ENCODE measurements around the gene SLCO3A1.

The SLCO3A1 gene

GRCh38 chr15:92159481-92159880, 306.0 kb downstream of the SLCO3A1 start:
- TF ChIP-seq ZNF16 (tag by site-specific recombination; IDR thresholded peaks at IDR 0.05; ENCODE audit: low read depth), result no peak
- no peak for TF ChIP-seq ZNF776 (tag by site-specific recombination; IDR thresholded peaks at IDR 0.05; ENCODE audit: borderline replicate concordance)
- no peak for TF ChIP-seq PRDM1 (tag by site-specific recombination; IDR thresholded peaks at IDR 0.05)
- TF ChIP-seq ZNF146 (tag by site-specific recombination; IDR thresholded peaks at IDR 0.05), result no peak
- no peak for TF ChIP-seq ZNF223 (tag by site-specific recombination; IDR thresholded peaks at IDR 0.05)
- TF ChIP-seq ZBTB44 (tag by site-specific recombination; IDR thresholded peaks at IDR 0.05), result no peak
- TF ChIP-seq ZNF157 (tag by site-specific recombination; IDR thresholded peaks at IDR 0.05), result no peak
- no peak for TF ChIP-seq ZNF530 (tag by site-specific recombination; IDR thresholded peaks at IDR 0.05; ENCODE audit: low read depth)
- no peak for TF ChIP-seq MZF1 (tag by site-specific recombination; IDR thresholded peaks at IDR 0.05; ENCODE audit: borderline replicate concordance)
- no peak for TF ChIP-seq GLI4 (tag by site-specific recombination; IDR thresholded peaks at IDR 0.05)
- TF ChIP-seq ZNF621 (tag by site-specific recombination; IDR thresholded peaks at IDR 0.05), result no peak
- TF ChIP-seq GLI2 (tag by site-specific recombination; IDR thresholded peaks at IDR 0.05; ENCODE audit: borderline replicate concordance, low read depth), result no peak
- no peak for TF ChIP-seq BCL6B (tag by site-specific recombination; IDR thresholded peaks at IDR 0.05)
- no peak for TF ChIP-seq PRDM10 (tag by site-specific recombination; IDR thresholded peaks at IDR 0.05)
- TF ChIP-seq ZNF560 (tag by site-specific recombination; IDR thresholded peaks at IDR 0.05; ENCODE audit: borderline replicate concordance), result no peak
- no peak for TF ChIP-seq ZSCAN4 (tag by site-specific recombination; IDR thresholded peaks at IDR 0.05)
- TF ChIP-seq ZBTB21 (tag by site-specific recombination; IDR thresholded peaks at IDR 0.05), result no peak
- no peak for TF ChIP-seq ZNF302 (tag by site-specific recombination; IDR thresholded peaks at IDR 0.05; ENCODE audit: low read depth)
- TF ChIP-seq ZNF174 (tag by site-specific recombination; IDR thresholded peaks at IDR 0.05), result no peak
- no peak for TF ChIP-seq ZNF670 (tag by site-specific recombination; IDR thresholded peaks at IDR 0.05; ENCODE audit: low read depth)
- CTCF ChIA-PET, result interaction anchor here (0.7 to 0.8 kb wide), 2 partner anchors 453 to 522 kb away, joined by 3 read pairs; no protein-coding TSS in a partner anchor
- H3K36me3 ChIP-seq (ENCODE audit: control insufficient read depth in 2 of 2, insufficient read depth in 1 of 2, low read length in 2 of 2), result no peaks in the 10 kb centered on the region
- no peak overlapping the region for H3K4me3 ChIP-seq (ENCODE audit: low read depth, low read length)
- peaks cover 8% of the 10 kb centered on the region for H3K4me1 ChIP-seq (ENCODE audit: control insufficient read depth, insufficient read depth, low read length)
- no peaks in the 10 kb centered on the region for H3K9me3 ChIP-seq (ENCODE audit: control insufficient read depth, insufficient read depth, low read depth, low read length)
- POLR2A ChIA-PET, result no interaction called here
- H3K27ac ChIP-seq (ENCODE audit: extremely low read depth, low read depth, low read length), result no peak overlapping the region
